Glutamatergic neuron (in vitro differentiated cells): ENCODE data around the gene FGF18. TPM values are rescaled to one million over a fixed set of nuclear protein-coding genes. Genes with fewer than 3 reads are reported as not detected.
A peak's percentile ranks its signal among the peaks of the same experiment; 100 is the strongest.

Experiments
- DNase-seq: peaks from one replicate; pipeline ENCODE4 v3.0.0; 2022
- H3K27ac Mint-ChIP-seq: one replicate; pipeline ENCODE4 v1.8.0; 2020; ENCODE audit warnings: mild to moderate bottlenecking, mixed read lengths, inconsistent platforms; ENCODE audit not compliant: unreplicated experiment
- H3K27me3 Mint-ChIP-seq: one replicate; pipeline ENCODE4 v1.8.0; 2020; ENCODE audit warnings: mild to moderate bottlenecking, moderate library complexity, mixed read lengths, inconsistent platforms; ENCODE audit not compliant: unreplicated experiment
- H3K36me3 Mint-ChIP-seq: one replicate; pipeline ENCODE4 v1.8.0; 2020; ENCODE audit warnings: mild to moderate bottlenecking, mixed read lengths, inconsistent platforms; ENCODE audit not compliant: unreplicated experiment
- H3K4me1 Mint-ChIP-seq: one replicate; pipeline ENCODE4 v1.8.0; 2020; ENCODE audit warnings: mild to moderate bottlenecking, low read depth, mixed read lengths, inconsistent platforms; ENCODE audit not compliant: unreplicated experiment
- H3K4me3 Mint-ChIP-seq: one replicate; pipeline ENCODE4 v1.8.0; 2020; ENCODE audit warnings: mild to moderate bottlenecking, mixed read lengths, inconsistent platforms; ENCODE audit not compliant: unreplicated experiment
- H3K9me3 Mint-ChIP-seq: one replicate; pipeline ENCODE4 v1.8.0; 2020; ENCODE audit warnings: mild to moderate bottlenecking, moderate library complexity, mixed read lengths, inconsistent platforms; ENCODE audit not compliant: unreplicated experiment
- total RNA-seq: library from RNA; stranded (reverse); fragmentation: NEBNext Ultra II Directional; extraction: Animal tissue kit (Norgen Biotek cat#: 25700); gene quantifications from one replicate; pipeline ENCODE4 v1.2.1, GENCODE V29; 2021; ENCODE audit not compliant: unreplicated experiment
- TF ChIP-seq, protein P1 (sequence below): fragments of 200-600 bp; sonication (generic); IDR thresholded peaks from one replicate; pipeline ENCODE4 v1.5.0; 2021; ENCODE audit not compliant: partially characterized antibody, unreplicated experiment

Gene FGF18
- total RNA-seq, 1 donor from 2014 or later: 26.3 TPM

DNA sequence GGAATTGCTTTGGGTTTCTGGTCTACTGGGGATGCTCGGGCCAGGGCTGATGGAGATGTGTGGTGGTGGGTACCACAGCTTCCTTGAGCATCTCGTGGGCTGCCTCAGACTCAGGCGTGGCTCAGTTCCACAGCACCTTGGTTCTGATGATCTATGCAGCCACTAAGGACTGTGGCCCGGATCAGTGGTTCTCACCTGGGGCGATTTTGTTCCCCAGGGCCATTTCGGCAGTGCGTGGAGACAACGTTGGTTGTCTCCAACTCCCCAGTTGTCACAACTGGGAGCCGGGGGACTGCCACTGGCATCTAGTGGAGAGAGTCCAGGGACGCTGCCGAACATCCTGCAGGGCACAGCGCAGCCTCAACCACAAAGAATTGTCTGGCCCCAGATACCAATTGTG, 47.7 kb downstream of the FGF18 start:
- Mint-ChIP-seq H3K27ac (no peak overlapping the region), H3K9me3 (peaks cover 9% of the 10 kb centered on the region), H3K27me3 (peaks cover 5% of the 10 kb centered on the region), H3K4me3 (no peak overlapping the region), H3K36me3 (no peaks in the 10 kb centered on the region), H3K4me1 (peaks cover 11% of the 10 kb centered on the region)
- TF ChIP-seq, protein P1, sequence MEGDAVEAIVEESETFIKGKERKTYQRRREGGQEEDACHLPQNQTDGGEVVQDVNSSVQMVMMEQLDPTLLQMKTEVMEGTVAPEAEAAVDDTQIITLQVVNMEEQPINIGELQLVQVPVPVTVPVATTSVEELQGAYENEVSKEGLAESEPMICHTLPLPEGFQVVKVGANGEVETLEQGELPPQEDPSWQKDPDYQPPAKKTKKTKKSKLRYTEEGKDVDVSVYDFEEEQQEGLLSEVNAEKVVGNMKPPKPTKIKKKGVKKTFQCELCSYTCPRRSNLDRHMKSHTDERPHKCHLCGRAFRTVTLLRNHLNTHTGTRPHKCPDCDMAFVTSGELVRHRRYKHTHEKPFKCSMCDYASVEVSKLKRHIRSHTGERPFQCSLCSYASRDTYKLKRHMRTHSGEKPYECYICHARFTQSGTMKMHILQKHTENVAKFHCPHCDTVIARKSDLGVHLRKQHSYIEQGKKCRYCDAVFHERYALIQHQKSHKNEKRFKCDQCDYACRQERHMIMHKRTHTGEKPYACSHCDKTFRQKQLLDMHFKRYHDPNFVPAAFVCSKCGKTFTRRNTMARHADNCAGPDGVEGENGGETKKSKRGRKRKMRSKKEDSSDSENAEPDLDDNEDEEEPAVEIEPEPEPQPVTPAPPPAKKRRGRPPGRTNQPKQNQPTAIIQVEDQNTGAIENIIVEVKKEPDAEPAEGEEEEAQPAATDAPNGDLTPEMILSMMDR: no peak
- DNase-seq: no peak

DNA sequence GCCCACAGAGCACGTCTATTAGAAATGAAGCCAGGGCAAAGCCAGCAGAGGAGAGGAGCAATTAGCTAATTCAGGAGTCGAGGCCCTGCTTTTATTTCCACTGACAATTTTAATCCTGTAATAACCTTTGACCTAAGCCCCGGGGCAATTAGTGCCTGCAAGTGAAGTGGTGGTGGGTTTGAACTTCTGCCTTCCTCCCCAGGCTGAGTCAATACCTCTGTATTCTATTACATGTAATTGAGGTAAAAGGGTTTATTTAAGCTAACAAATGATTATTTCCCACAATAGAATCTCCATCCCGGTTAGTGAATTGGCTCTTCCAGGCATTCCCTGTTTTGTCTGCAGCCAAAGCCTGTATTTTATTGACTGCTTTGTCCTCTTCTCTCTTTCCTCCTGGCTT, 49.9 kb downstream of the FGF18 start:
- TF ChIP-seq, protein P1: no peak
- Mint-ChIP-seq H3K27me3 (peaks cover 4% of the 10 kb centered on the region), H3K4me1 (peaks cover 6% of the 10 kb centered on the region), H3K27ac (no peak overlapping the region), H3K4me3 (peak overlapping the region; percentile 27), H3K9me3 (peaks cover 5% of the 10 kb centered on the region), H3K36me3 (no peaks in the 10 kb centered on the region)
- DNase-seq: no peak

GRCh38 chr5:171470420-171470819, 51.0 kb downstream of the FGF18 start:
- Mint-ChIP-seq H3K36me3 (peaks cover 4% of the 10 kb centered on the region), H3K9me3 (peaks cover 6% of the 10 kb centered on the region), H3K4me1 (peaks cover 6% of the 10 kb centered on the region), H3K4me3 (no peak overlapping the region), H3K27ac (no peak overlapping the region), H3K27me3 (peaks cover 3% of the 10 kb centered on the region)
- no peak for DNase-seq
- TF ChIP-seq, protein P1: no peak

- Mint-ChIP-seq H3K9me3 (peaks cover 2% of the 10 kb centered on the region), H3K4me1 (peaks cover 2% of the 10 kb centered on the region), H3K27me3 (no peaks in the 10 kb centered on the region), H3K27ac (no peak overlapping the region), H3K36me3 (peaks cover 4% of the 10 kb centered on the region), H3K4me3 (no peak overlapping the region)
- TF ChIP-seq, protein P1: no peak
- no peak for DNase-seq
Measured at GRCh38 chr5:171474230-171474813, 54.9 kb downstream of the FGF18 start.

DNA sequence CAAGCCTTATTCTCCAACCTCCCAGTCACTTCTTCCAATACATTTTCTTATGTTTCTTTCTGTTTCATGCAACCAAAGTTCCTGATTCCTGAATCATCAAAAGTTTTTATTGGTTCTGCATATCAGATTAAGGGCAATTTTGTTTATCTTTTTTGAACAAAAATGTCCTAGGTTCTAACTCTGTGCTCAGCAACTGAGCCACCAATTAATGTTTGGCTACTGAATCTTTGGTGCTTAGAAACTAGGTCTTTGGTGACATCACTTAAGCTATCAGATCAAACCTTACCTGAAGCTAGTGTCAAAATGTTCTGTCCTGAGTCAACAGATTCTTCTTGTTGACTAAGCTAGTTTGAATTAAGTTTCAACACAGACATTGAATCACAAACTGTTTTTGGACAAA, 56.1 kb downstream of the FGF18 start:
- TF ChIP-seq, protein P1: no peak
- H3K27ac Mint-ChIP-seq: no peak overlapping the region

More for the DNA sequence above, 56.1 kb downstream of the FGF18 start:
- Mint-ChIP-seq H3K9me3 (peaks cover 2% of the 10 kb centered on the region), H3K4me3 (no peak overlapping the region), H3K36me3 (peaks cover 4% of the 10 kb centered on the region), H3K27me3 (no peaks in the 10 kb centered on the region), H3K4me1 (no peaks in the 10 kb centered on the region)
- no peak for DNase-seq
